HCT116 (cell line): Measurements from ENCODE around the gene RAB11A. TPM values are rescaled to one million over a fixed set of nuclear protein-coding genes. Genes with fewer than 3 reads are reported as not detected.

ENCODE experiments used
- ATAC-seq: fragments of 200-7000 bp; cut with Tn5 transposase; 2 replicates; pipeline ENCODE4 v1.9.1; 2020; ENCODE audit warnings: mild to moderate bottlenecking, moderate library complexity
- BruUV-seq: library from RNA; stranded (reverse); fragments of 400-500 nt; replicated peaks from 2 replicates; lab custom pipeline; 2021; lab: Mats Ljungman, UMichigan
- CTCF ChIA-PET: fragments of 300-600 bp; sonication (Branson Sonifier 250); formaldehyde crosslinking; loops from one replicate; lab custom pipeline; 2021; ENCODE audit warnings: antibody characterized with exemption; lab: Charles Lee
- POLR2A ChIA-PET: fragments of 300-600, 350-600 bp; sonication (Branson Sonifier 250); formaldehyde crosslinking; loops from one replicate; lab custom pipeline; 2021; ENCODE audit warnings: antibody characterized with exemption; lab: Charles Lee
- RAD21 ChIA-PET, 2 experiments: fragments of 300-600 bp; sonication (Branson Sonifier 250); formaldehyde crosslinking; loops; one replicate each; lab custom pipeline; 2023; ENCODE audit warnings: low total read pairs in 2 of 2; ENCODE audit not compliant: uncharacterized antibody in 2 of 2, unreplicated experiment in 2 of 2, low non-redundant PET in 1 of 2; lab: Charles Lee
- DNase-seq: peaks from one replicate; pipeline ENCODE4 v3.0.0-alpha.2; 2010; ENCODE audit warnings: low read depth, low spot score
- H2AFZ ChIP-seq: fragments of 200-600 bp; shearing (Covaris generic), sonication (generic); 2 replicates; pipeline ENCODE4 v1.6.1; 2017; ENCODE audit warnings: low read depth, mixed run types, mixed read lengths, antibody characterized with exemption, low read length; ENCODE audit not compliant: poor library complexity, severe bottlenecking
- H3K27ac ChIP-seq: 2 replicates; pipeline ENCODE4 v1.5.1; 2012; ENCODE audit warnings: low read depth, low read length
- H3K27me3 ChIP-seq: fragments of 200-600 bp; sonication (generic); 2 replicates; pipeline ENCODE4 v1.6.1; 2016; ENCODE audit warnings: mixed run types, low read length, mixed read lengths; ENCODE audit not compliant: insufficient read depth
- H3K36me3 ChIP-seq, 2 experiments: fragments of 200-500 bp in 1 of 2; fragments of 200-600 bp in 1 of 2; sonication (Bioruptor generic) in 1 of 2; sonication (generic) in 1 of 2; 2 replicates each; pipeline versions ENCODE4 v1.5.1 to v1.6.1; 2014 to 2016; ENCODE audit warnings: low read length in 2 of 2, inconsistent platforms in 1 of 2, mixed read lengths in 1 of 2, mixed run types in 1 of 2; ENCODE audit not compliant: insufficient read depth in 2 of 2, control insufficient read depth in 1 of 2
- H3K4me1 ChIP-seq, 2 experiments: fragments of 200-600 bp in 1 of 2; sonication (generic) in 1 of 2; 2 replicates each; pipeline versions ENCODE4 v1.5.1 to v1.6.1; 2012 to 2017; ENCODE audit warnings: low read length in 2 of 2, inconsistent platforms in 1 of 2, mild to moderate bottlenecking in 1 of 2, mixed read lengths in 1 of 2, mixed run types in 1 of 2, moderate library complexity in 1 of 2; ENCODE audit not compliant: insufficient read depth in 2 of 2, control insufficient read depth in 1 of 2
- H3K4me2 ChIP-seq: fragments of 200-600 bp; sonication (generic); 2 replicates; pipeline ENCODE4 v1.6.1; 2017; ENCODE audit warnings: mixed run types, low read length, mixed read lengths
- H3K4me3 ChIP-seq, 2 experiments: fragments of 200-600 bp in 1 of 2; sonication (generic) in 1 of 2; replicated peaks in 1 of 2; 2 replicates each; pipeline ENCODE4 v1.5.1; 2011 to 2016; ENCODE audit warnings: low read length in 2 of 2, control low read depth in 1 of 2, low read depth in 1 of 2, mild to moderate bottlenecking in 1 of 2, mixed read lengths in 1 of 2, mixed run types in 1 of 2
- H3K79me2 ChIP-seq: fragments of 200-600 bp; sonication (generic); 2 replicates; pipeline ENCODE4 v1.6.1; 2017; ENCODE audit warnings: mild to moderate bottlenecking, mixed run types, low read length, moderate library complexity, mixed read lengths; ENCODE audit not compliant: insufficient read depth
- H3K9ac ChIP-seq: fragments of 200-600 bp; sonication (generic); 2 replicates; pipeline ENCODE4 v1.6.1; 2016; ENCODE audit warnings: low read length, mixed read lengths
- H3K9me2 ChIP-seq: fragments of 200-600 bp; sonication (generic), shearing (Covaris generic); 2 replicates; pipeline ENCODE4 v1.6.1; 2017; ENCODE audit warnings: mixed run types, mild to moderate bottlenecking, moderate library complexity; ENCODE audit not compliant: insufficient read depth
- H3K9me3 ChIP-seq, 2 experiments: fragments of 200-500 bp in 1 of 2; fragments of 200-600 bp in 1 of 2; sonication (Bioruptor generic) in 1 of 2; sonication (generic) in 1 of 2; 2 replicates each; pipeline ENCODE4 v1.6.1; 2014 to 2017; ENCODE audit warnings: low read length in 2 of 2, mixed read lengths in 2 of 2, inconsistent platforms in 1 of 2, low read depth in 1 of 2, mild to moderate bottlenecking in 1 of 2, mixed run types in 1 of 2, moderate library complexity in 1 of 2; ENCODE audit not compliant: control insufficient read depth in 1 of 2, insufficient read depth in 1 of 2
- H4K20me1 ChIP-seq: fragments of 200-600 bp; sonication (generic), shearing (Covaris generic); 2 replicates; pipeline ENCODE4 v1.6.1; 2017; ENCODE audit warnings: mixed run types, mild to moderate bottlenecking, moderate library complexity; ENCODE audit not compliant: insufficient read depth
- CBX3 ChIP-seq: IDR thresholded peaks from 2 replicates; pipeline ENCODE4 v1.6.1; 2012; ENCODE audit warnings: low read depth
- CEBPB ChIP-seq: IDR thresholded peaks from 2 replicates; pipeline ENCODE4 v1.6.1; 2012; ENCODE audit warnings: low read depth
- EGR1 ChIP-seq: IDR thresholded peaks from 2 replicates; pipeline ENCODE4 v1.6.1; 2012; ENCODE audit warnings: low read depth
- EZH2 ChIP-seq: fragments of 200-600 bp; sonication (generic); IDR thresholded peaks from 2 replicates; pipeline ENCODE4 v1.6.1; 2017; ENCODE audit warnings: antibody characterized with exemption, mixed run types
- EZH2phosphoT487 ChIP-seq: fragments of 200-600 bp; IDR thresholded peaks from 2 replicates; pipeline ENCODE4 v1.6.1; 2018; ENCODE audit warnings: antibody characterized with exemption, borderline replicate concordance
- POLR2AphosphoS5 ChIP-seq: IDR thresholded peaks from 2 replicates; pipeline ENCODE4 v1.6.1; 2011; ENCODE audit warnings: mild to moderate bottlenecking, low read depth, low read length, moderate library complexity
- ZFX ChIP-seq: fragments of 450-650 bp; IDR thresholded peaks from 2 replicates; pipeline ENCODE4 v1.6.1; 2017
- ZNF274 ChIP-seq: fragments of 200-500 bp; sonication (Bioruptor generic); IDR thresholded peaks from 2 replicates; pipeline ENCODE4 v1.6.1; 2014; ENCODE audit warnings: mild to moderate bottlenecking, low read depth, low read length, inconsistent platforms
- intact Hi-C: fragments of 100-400 bp; cut with micrococcal nuclease; formaldehyde crosslinking; loops from 2 replicates; pipeline ENCODE4 v1.10.0; 2022
- total RNA-seq: library from RNA; stranded (reverse); gene quantifications from one replicate; pipeline ENCODE4 v1.2.1, GENCODE V29; 2021; ENCODE audit not compliant: unreplicated experiment
- TF ChIP-seq, protein P1 (sequence below): IDR thresholded peaks from 2 replicates; pipeline ENCODE4 v1.6.1; 2012; ENCODE audit warnings: low read depth
- TF ChIP-seq, protein P2 (sequence below), 3 experiments: fragments of 200-600 bp in 1 of 3; sonication (generic) in 1 of 3; IDR thresholded peaks in 2 of 3; conservative IDR thresholded peaks in 1 of 3; 2 replicates each; pipeline ENCODE4 v1.5.1; 2012 to 2017; ENCODE audit warnings: low read depth in 2 of 3, low read length in 2 of 3, antibody characterized with exemption in 1 of 3, borderline replicate concordance in 1 of 3, control low read depth in 1 of 3, mild to moderate bottlenecking in 1 of 3, mixed read lengths in 1 of 3, mixed run types in 1 of 3, moderate library complexity in 1 of 3; ENCODE audit not compliant: insufficient read depth in 1 of 3

Gene RAB11A
- total RNA-seq, 1 experiment from 2014 or later: 234 TPM

DNA sequence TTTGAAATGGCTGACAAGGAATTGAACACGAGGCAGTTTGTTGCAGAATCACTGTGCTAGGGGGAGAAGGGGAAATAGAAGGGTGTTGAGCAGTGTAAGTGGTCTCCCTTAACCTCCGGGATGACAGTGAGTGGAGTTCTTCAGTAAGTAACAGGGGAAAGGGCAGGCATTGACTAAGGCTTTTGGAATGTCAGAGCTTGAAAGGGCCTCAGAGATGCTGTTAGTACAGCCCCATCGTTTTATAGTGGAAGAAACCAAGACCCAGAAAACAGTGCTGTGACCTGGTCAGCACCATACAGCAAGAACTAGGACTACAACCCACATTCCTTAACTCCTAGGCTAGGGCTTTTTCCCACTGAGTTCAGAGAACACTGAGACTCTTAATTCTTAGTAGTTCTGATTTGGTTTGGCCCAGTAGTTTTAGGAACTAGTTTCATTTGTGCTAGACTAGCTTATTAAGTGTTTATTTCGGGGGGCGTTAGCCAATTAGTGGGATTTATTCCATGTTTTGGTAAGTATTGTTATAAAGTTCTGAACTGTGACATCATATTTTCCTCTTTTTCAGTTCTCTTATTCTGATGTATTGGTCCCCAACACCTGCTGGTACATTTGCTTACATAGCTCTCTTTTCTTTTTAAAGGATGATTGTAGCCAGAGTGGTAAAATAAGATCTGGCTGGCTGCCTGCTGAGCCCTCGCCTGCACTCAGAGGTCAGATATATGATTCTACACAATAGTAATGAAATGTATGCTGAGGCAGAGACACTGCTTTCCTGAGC lies 34.2 kb downstream of the RAB11A start:
- ATAC-seq (no peak), DNase-seq (no peak)
- H3K9me2 ChIP-seq: no peaks in the 10 kb centered on the region
- H3K27ac ChIP-seq: no peak overlapping the region
- H3K4me2 ChIP-seq: peak overlapping the region; percentile 56
- H4K20me1 ChIP-seq: no peaks in the 10 kb centered on the region
- TF ChIP-seq, protein P1, sequence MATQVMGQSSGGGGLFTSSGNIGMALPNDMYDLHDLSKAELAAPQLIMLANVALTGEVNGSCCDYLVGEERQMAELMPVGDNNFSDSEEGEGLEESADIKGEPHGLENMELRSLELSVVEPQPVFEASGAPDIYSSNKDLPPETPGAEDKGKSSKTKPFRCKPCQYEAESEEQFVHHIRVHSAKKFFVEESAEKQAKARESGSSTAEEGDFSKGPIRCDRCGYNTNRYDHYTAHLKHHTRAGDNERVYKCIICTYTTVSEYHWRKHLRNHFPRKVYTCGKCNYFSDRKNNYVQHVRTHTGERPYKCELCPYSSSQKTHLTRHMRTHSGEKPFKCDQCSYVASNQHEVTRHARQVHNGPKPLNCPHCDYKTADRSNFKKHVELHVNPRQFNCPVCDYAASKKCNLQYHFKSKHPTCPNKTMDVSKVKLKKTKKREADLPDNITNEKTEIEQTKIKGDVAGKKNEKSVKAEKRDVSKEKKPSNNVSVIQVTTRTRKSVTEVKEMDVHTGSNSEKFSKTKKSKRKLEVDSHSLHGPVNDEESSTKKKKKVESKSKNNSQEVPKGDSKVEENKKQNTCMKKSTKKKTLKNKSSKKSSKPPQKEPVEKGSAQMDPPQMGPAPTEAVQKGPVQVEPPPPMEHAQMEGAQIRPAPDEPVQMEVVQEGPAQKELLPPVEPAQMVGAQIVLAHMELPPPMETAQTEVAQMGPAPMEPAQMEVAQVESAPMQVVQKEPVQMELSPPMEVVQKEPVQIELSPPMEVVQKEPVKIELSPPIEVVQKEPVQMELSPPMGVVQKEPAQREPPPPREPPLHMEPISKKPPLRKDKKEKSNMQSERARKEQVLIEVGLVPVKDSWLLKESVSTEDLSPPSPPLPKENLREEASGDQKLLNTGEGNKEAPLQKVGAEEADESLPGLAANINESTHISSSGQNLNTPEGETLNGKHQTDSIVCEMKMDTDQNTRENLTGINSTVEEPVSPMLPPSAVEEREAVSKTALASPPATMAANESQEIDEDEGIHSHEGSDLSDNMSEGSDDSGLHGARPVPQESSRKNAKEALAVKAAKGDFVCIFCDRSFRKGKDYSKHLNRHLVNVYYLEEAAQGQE: no peak
- TF ChIP-seq ZFX (no peak), EZH2phosphoT487 (no peak), CEBPB (no peak), ZNF274 (no peak), EGR1 (no peak), EZH2 (no peak), POLR2AphosphoS5 (no peak), CBX3 (no peak)
- TF ChIP-seq, protein P2, sequence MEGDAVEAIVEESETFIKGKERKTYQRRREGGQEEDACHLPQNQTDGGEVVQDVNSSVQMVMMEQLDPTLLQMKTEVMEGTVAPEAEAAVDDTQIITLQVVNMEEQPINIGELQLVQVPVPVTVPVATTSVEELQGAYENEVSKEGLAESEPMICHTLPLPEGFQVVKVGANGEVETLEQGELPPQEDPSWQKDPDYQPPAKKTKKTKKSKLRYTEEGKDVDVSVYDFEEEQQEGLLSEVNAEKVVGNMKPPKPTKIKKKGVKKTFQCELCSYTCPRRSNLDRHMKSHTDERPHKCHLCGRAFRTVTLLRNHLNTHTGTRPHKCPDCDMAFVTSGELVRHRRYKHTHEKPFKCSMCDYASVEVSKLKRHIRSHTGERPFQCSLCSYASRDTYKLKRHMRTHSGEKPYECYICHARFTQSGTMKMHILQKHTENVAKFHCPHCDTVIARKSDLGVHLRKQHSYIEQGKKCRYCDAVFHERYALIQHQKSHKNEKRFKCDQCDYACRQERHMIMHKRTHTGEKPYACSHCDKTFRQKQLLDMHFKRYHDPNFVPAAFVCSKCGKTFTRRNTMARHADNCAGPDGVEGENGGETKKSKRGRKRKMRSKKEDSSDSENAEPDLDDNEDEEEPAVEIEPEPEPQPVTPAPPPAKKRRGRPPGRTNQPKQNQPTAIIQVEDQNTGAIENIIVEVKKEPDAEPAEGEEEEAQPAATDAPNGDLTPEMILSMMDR (IDR thresholded peaks at IDR 0.05 in 2 of 3, conservative IDR thresholded peaks at IDR 0.05 in 1 of 3; ENCODE audit: borderline replicate concordance in 1 of 3, insufficient read depth in 1 of 3, low read depth in 2 of 3, low read length in 2 of 3): no peak
- no peaks in the 10 kb centered on the region for H3K79me2 ChIP-seq
- no TSS peak for BruUV-seq
- intact Hi-C loops: loop anchor here (5.0 kb wide), 1 partner anchor 291 kb away; the partner anchor contains the start of gene INTS14
- no peaks in the 10 kb centered on the region for H3K27me3 ChIP-seq
- peak overlapping the region in 1 of 2 experiments; percentile 3; a peak in 1 of 4 replicates for H3K4me3 ChIP-seq
- H3K4me1 ChIP-seq: peaks cover 21 to 46% of the 10 kb centered on the region in 2 experiments
- no peaks in the 10 kb centered on the region for H3K9me3 ChIP-seq
- ChIA-PET RAD21 (no interaction called here), CTCF (no interaction called here), POLR2A (no interaction called here)
- H2AFZ ChIP-seq: no peak overlapping the region
- no peak overlapping the region for H3K9ac ChIP-seq
- peaks cover 21 to 22% of the 10 kb centered on the region in 2 experiments for H3K36me3 ChIP-seq
